COLO829 (cell line): ENCODE data around the gene CBLN3.

Experiments used
- DNase-seq: peaks from one replicate; pipeline ENCODE4 v3.0.0; 2012; ENCODE audit warnings: low spot score

CBLN3 gene

DNA sequence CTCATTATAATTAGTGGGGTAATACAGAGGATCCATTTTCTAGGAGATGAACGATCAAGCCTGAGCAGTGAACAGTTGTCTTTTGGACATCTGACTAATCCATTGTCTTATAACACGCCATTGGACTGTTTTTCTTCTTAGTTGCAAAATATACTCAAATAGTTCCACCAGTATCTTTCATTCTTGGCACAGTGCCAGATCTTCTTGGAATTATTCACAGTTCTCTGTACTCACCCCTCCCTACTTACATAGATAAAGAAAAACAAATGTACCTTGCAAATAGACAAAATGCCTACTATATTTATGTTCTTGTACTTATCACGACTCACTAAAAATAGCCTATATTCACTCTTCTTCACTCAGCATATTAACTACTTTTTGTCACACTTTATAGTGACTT lies 3.8 kb downstream of the CBLN3 start:
- DNase-seq, result peak; percentile 28

DNA sequence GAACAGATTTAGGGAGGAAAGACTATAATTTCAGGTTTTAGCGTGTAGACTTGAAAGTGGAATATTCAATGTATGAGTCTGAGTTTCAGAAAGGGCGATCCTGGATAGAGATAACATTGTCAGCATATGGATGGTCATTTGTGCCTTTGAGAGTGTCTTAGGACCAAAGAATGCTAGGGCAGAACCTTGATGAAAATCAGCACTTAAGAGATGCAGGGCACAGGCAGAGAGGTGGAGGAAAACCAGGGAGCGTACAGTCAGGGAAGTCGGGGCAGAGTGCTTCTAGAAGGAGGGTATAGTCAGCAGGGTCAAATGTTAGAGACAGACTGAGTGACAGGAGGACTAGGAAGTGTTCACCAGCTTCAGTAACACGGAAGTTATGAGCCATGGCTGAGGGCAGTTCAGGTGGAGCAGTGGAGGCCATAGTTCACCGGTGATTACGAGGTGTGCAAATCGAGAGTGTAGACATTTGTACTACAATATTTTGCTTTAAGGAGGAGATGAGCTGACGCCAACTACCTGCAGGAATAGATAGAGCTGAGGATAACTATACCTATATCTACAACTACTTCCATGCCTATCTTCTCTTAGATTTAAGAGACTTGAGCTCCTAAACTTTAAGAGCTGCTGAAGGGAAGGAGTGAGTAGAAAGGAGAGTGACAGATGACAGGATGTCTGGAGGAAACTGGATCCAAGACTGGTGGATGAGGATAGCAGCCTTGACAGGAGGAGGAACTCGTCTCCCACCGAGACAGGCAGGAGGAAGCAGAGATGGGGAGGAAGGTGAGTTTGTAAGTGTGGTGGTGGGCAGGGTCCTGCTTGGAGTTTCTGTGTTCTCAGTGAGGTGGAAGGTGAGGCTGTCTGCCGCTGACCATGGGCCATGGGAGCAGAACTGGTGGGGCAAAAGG lies 6.5 kb downstream of the CBLN3 start:
- DNase-seq, result no peak

- DNase-seq, result no peak
Observed at GRCh38 chr14:24422261-24422660, 7.2 kb downstream of the CBLN3 start.

- no peak for DNase-seq
Observed at GRCh38 chr14:24418492-24418873, 11.0 kb downstream of the CBLN3 start.

DNA sequence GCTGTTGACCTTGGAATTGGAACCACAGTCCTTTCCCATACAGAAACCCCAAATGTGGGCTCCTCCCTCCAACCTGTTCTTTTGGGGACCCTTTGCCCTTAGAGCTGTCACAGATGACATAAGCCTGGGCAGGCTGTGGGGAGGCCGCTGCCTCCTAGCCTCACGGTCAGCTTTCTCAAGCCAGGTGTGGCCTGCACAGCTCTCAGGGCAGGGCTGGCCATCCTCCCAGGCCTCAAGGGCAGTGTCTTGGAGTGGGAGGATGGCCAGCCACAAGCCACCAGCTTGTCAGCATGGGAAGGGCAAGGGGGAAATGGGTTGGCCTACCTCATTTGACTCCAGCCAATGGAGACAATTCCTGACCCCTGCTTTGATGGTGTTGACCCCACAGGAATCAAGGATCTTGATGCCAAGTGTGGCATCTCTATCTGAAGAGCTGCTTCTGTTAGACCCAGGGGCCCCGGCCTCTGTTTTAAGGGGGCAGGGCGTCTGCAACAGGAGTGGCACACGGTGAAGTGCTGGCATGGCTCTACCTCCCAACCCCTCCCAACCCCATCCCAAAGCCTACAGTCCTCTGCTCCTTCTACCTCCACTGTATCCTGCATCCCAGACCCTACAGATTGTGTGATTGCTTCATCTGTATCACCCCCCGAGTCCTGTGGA lies 11.5 kb downstream of the CBLN3 start:
- no peak for DNase-seq

- no peak for DNase-seq
Observed at GRCh38 chr14:24416932-24417619, 12.4 kb downstream of the CBLN3 start.

DNA sequence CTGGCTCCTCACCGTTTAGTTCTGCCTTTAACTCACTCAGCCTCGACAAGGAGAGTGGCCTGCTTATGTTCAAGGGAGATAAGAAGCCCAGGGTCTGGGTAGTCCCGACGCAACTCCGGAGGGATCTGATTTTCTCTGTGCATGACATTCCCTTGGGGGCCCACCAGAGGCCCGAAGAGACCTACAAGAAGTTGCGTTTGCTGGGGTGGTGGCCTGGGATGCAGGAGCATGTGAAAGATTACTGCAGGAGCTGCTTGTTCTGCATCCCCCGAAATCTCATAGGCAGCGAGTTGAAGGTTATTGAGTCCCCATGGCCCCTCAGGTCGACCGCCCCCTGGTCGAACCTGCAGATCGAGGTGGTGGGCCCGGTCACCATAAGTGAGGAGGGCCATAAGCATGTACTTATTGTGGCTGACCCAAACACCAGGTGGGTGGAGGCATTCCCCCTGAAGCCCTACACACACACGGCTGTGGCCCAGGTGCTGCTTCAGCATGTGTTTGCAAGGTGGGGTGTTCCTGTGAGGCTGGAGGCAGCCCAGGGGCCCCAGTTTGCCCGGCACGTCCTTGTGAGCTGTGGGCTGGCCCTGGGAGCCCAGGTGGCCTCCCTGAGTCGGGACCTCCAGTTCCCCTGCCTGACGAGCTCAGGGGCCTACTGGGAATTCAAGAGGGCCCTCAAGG lies 13.1 kb downstream of the CBLN3 start:
- no peak for DNase-seq

DNA sequence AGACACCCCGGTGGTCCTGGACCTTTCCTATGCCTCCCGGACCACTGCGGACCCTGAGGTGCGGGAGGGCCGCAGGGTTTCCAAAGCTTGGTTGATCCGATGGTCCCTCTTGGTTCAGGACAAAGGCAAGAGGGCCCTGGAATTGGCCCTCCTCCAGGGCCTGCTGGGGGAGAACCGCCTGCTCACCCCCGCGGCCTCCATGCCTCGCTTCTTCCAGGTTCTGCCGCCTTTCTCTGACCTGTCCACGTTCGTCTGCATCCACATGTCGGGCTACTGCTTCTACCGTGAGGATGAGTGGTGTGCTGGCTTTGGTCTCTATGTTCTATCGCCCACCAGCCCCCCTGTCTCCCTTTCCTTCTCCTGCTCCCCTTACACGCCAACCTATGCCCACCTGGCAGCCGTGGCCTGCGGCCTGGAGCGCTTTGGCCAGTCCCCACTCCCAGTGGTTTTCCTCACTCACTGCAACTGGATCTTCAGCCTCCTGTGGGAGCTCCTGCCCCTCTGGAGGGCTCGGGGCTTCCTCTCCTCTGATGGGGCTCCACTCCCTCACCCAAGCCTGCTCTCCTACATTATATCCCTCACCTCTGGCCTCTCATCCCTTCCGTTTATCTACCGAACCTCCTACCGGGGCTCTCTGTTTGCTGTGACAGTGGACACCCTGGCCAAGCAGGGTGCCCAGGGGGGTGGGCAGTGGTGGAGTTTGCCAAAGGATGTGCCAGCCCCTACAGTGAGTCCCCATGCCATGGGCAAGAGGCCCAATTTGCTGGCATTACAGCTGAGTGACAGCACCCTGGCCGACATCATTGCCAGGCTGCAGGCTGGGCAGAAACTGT lies 13.8 kb downstream of the CBLN3 start:
- DNase-seq, result no peak

- DNase-seq, result no peak
Observed at GRCh38 chr14:24414732-24415420, 14.6 kb downstream of the CBLN3 start.

DNA sequence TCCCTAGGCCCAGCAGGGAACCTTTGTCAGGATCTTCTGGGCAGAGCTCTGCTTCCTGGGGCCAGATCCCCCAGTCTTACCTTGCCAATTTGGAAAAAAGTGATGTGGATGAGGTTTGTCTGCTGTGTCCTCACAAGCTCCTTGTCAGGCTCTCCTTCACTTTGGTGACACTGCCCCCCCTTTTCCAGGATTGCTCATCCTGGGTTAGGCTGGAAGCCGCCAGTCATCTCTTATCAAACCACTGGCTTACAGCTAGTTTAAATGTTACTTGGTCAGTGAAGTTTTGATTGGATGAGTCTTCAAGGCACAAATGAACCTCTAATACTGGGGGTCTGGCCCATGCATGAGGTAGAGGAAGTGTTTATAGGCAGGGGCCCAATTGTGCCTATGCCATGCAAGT lies 15.4 kb downstream of the CBLN3 start:
- no peak for DNase-seq

GRCh38 chr14:24411443-24412389 lies 17.8 kb downstream of the CBLN3 start:
- peak; percentile 55 for DNase-seq

DNA sequence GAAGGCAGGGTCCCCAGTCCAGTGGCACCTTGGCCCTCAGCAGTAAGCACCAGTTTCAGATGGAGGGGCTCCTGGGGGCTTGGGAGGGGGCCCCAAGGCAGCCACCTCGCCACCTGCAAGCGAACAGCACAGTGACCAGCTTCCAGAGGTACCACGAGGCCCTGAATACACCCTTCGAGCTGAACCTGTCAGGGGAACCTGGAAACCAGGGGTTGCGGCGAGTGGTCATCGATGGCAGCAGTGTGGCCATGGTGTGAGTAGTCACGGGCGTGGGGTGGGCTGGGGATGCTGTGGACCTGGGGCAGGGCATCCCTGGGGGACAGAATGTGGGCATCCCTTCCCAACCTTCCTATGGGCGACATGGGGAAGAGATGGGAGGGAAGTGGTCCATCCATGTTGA lies 19.5 kb downstream of the CBLN3 start:
- DNase-seq, result no peak

DNA sequence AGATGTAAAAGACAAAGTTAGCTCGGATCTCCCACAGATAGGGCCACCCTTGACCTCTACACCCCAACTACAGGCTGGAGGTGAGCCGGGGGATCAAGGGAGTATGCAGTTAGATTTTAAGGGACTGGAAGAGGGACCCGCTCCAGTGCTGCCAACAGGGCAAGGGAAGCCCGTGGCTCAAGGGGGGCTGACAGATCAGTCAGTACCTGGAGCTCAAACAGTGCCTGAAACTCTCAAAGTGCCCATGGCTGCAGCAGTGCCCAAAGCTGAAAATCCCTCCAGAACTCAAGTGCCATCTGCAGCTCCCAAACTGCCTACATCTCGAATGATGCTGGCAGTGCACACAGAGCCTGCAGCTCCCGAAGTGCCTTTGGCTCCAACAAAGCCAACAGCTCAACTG lies 20.3 kb downstream of the CBLN3 start:
- DNase-seq, result no peak

- no peak for DNase-seq
Observed at GRCh38 chr14:24408764-24409163, 20.7 kb downstream of the CBLN3 start.

GRCh38 chr14:24407608-24408325 lies 21.7 kb downstream of the CBLN3 start:
- no peak for DNase-seq

GRCh38 chr14:24406416-24406815 lies 23.1 kb downstream of the CBLN3 start:
- no peak for DNase-seq

DNA sequence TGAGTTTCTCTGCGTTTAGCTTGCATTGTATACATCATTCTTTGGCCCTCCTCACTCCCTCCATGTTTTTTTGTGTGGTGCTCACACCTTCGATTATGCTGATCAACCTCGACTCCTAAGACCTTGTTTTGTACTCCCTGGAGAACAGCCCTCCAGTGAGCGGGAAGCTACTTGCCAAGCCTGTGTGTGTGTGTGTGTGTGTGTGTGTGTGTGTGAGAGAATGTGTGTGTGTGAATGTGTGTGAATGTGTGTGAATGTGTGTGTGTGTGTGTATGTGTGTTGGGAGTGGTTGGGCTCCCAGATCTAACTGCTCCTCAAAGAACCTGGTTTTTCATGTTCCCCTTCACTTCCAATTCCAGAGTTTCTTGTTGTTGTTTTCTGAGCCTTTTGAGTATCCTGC lies 24.7 kb downstream of the CBLN3 start:
- DNase-seq, result no peak

DNA sequence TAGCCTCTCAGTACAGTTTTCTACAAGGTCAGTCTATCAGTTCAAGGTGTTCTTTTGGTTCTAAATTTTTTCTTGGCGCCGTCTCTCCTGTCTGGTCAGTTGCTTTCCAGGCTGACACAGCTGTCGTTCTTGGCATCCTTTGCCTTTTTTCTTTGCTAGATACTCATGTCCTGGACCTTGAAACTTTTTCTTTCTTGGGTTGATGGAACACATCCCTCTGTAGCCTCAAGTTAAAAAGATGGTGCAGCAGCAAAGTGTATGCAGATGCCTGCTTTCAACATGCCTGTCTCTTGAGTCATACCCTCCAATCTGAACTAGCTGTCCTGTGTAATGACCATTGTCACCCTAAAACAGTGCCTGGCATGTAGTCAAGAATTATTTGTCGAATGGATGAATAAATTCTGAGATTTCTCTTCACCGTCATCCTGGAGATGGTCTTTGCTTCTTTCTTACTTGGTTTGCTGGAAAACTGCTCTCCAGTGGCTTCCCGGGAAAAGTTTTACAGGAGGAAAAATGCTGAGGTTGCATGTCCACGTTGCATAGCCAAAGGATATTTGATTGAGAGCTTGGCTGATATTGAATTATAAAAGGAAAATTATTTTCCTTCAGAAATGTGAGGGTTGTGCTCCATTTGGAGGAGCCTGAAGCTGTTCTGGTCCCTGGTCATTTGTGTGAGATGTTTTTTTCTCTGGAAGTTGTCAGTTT lies 26.0 kb downstream of the CBLN3 start:
- DNase-seq, result no peak
